HepG2 (cell line): Measurements from ENCODE around the gene TPM2.

Experiments used
- CTCF ChIP-seq: sonication (generic); formaldehyde crosslinking; IDR thresholded peaks from 2 replicates; pipeline ENCODE4 v1.5.0; 2020; ENCODE audit warnings: mild to moderate bottlenecking, missing genetic modification reagents, moderate library complexity
- DPF2 ChIP-seq: sonication (generic); formaldehyde crosslinking; IDR thresholded peaks from 2 replicates; pipeline ENCODE4 v1.4.0; 2020; ENCODE audit warnings: mild to moderate bottlenecking, low read depth, missing genetic modification reagents, borderline replicate concordance
- FOXM1 ChIP-seq: sonication (generic); formaldehyde crosslinking; IDR thresholded peaks from 2 replicates; pipeline ENCODE4 v1.5.0; 2020; ENCODE audit warnings: missing genetic modification reagents
- JUND ChIP-seq: sonication (generic); formaldehyde crosslinking; IDR thresholded peaks from 2 replicates; pipeline ENCODE4 v1.8.0; 2022; ENCODE audit warnings: mild to moderate bottlenecking, missing genetic modification reagents
- PAF1 ChIP-seq: IDR thresholded peaks from 2 replicates; pipeline ENCODE4 v1.6.1; 2016; ENCODE audit warnings: missing genetic modification reagents, missing compliant biosample characterization
- POLR2A ChIP-seq, 2 experiments: IDR thresholded peaks; 2 replicates each; pipeline ENCODE4 v1.6.1; 2011; ENCODE audit warnings: low read depth in 2 of 2, low read length in 2 of 2, mild to moderate bottlenecking in 1 of 2, moderate library complexity in 1 of 2; ENCODE audit not compliant: insufficient read depth in 1 of 2
- POLR2AphosphoS5 ChIP-seq: IDR thresholded peaks from 2 replicates; pipeline ENCODE4 v1.6.1; 2012; ENCODE audit warnings: low read depth, low read length
- ZNF510 ChIP-seq: sonication (generic); formaldehyde crosslinking; IDR thresholded peaks from 2 replicates; pipeline ENCODE4 v1.4.0; 2020; ENCODE audit warnings: low read depth, mild to moderate bottlenecking, missing genetic modification reagents
- ZNF614 ChIP-seq: IDR thresholded peaks from 2 replicates; pipeline ENCODE4 v1.6.1; 2018; ENCODE audit warnings: missing biosample characterization, missing genetic modification reagents, inconsistent platforms, borderline replicate concordance
- ZUFSP ChIP-seq: sonication (generic); formaldehyde crosslinking; IDR thresholded peaks from 2 replicates; pipeline ENCODE4 v1.9.0; 2021; ENCODE audit warnings: missing genetic modification reagents, mild to moderate bottlenecking, borderline replicate concordance
- TF ChIP-seq, protein P1 (sequence below): sonication (generic); formaldehyde crosslinking; IDR thresholded peaks from 2 replicates; pipeline ENCODE4 v1.4.0; 2020; ENCODE audit warnings: missing genetic modification reagents, borderline replicate concordance
- TF ChIP-seq, protein P2 (sequence below): IDR thresholded peaks from 2 replicates; pipeline ENCODE4 v1.6.1; 2016

DNA sequence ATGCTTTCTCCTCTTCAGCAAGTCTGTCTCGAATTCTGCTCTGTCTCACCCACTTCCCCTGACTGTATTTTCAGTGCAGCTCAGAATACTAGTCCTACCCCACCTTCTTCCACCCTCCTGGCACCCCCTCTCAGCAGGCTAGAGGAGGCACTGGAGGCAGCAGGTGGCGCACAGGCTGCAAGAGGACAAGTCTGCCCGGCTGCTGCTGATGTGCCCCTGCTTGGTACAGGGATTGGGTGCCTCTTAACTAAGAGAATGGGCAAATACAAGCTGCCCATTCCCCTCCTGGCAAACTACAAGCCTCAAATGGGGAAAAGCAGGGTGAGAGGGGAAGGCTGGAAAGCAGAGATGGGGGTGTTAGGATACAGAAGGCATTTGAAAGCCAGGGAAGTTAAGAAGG is 37.2 kb upstream of the TPM2 start:
- TF ChIP-seq POLR2A (IDR thresholded peaks at IDR 0.05; ENCODE audit: insufficient read depth in 1 of 2, low read depth in 2 of 2, low read length in 2 of 2) (no peak; a peak in 1 of 4 replicates), CTCF (CRISPR knock-in tag) (no peak), DPF2 (CRISPR knock-in tag) (no peak), POLR2AphosphoS5 (no peak), ZNF510 (CRISPR knock-in tag) (no peak), ZNF614 (CRISPR knock-in tag) (no peak), JUND (CRISPR knock-in tag) (no peak), ZUFSP (CRISPR knock-in tag) (no peak), PAF1 (CRISPR knock-in tag) (no peak), FOXM1 (no peak)
- TF ChIP-seq, protein P1, sequence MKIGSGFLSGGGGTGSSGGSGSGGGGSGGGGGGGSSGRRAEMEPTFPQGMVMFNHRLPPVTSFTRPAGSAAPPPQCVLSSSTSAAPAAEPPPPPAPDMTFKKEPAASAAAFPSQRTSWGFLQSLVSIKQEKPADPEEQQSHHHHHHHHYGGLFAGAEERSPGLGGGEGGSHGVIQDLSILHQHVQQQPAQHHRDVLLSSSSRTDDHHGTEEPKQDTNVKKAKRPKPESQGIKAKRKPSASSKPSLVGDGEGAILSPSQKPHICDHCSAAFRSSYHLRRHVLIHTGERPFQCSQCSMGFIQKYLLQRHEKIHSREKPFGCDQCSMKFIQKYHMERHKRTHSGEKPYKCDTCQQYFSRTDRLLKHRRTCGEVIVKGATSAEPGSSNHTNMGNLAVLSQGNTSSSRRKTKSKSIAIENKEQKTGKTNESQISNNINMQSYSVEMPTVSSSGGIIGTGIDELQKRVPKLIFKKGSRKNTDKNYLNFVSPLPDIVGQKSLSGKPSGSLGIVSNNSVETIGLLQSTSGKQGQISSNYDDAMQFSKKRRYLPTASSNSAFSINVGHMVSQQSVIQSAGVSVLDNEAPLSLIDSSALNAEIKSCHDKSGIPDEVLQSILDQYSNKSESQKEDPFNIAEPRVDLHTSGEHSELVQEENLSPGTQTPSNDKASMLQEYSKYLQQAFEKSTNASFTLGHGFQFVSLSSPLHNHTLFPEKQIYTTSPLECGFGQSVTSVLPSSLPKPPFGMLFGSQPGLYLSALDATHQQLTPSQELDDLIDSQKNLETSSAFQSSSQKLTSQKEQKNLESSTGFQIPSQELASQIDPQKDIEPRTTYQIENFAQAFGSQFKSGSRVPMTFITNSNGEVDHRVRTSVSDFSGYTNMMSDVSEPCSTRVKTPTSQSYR (CRISPR knock-in tag) = no peak
- TF ChIP-seq, protein P2, sequence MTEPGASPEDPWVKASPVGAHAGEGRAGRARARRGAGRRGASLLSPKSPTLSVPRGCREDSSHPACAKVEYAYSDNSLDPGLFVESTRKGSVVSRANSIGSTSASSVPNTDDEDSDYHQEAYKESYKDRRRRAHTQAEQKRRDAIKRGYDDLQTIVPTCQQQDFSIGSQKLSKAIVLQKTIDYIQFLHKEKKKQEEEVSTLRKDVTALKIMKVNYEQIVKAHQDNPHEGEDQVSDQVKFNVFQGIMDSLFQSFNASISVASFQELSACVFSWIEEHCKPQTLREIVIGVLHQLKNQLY (CRISPR knock-in tag) = no peak
